DMS53 (cell line): ENCODE measurements around the gene DAPK2.
"Not testable (repeated sequence)": the region's sequence is repeated elsewhere in the genome, so short reads cannot be mapped to it uniquely, and the experiment has no call there.

Experiments
- DNase-seq: peaks from one replicate; lab custom pipeline; 2025; lab: John Stamatoyannopoulos, UW

The DAPK2 gene

GRCh38 chr15:64046421-64047153 is at the start of gene DAPK2:
Gene DAPK2 (minus strand): TSS chr15:64046485. CDS start chr15:64040261, 6,224 bp downstream.
- peak; percentile 82 for DNase-seq

GRCh38 chr15:64095431-64095794 is 49.1 kb upstream of the DAPK2 start:
- no peak for DNase-seq

GRCh38 chr15:64093627-64094417 is 47.5 kb upstream of the DAPK2 start, which contains the start of gene CIAO2A:
Gene CIAO2A (minus strand): TSS chr15:64093838. CDS start chr15:64093768, 70 bp downstream.
- peak; percentile 99 for DNase-seq

- peak; percentile 56 for DNase-seq
Observed at GRCh38 chr15:64092864-64093626, 46.8 kb upstream of the DAPK2 start.

GRCh38 chr15:64092075-64092820 is 46.0 kb upstream of the DAPK2 start:
- DNase-seq, result peak; percentile 25

GRCh38 chr15:64090527-64090926 is 44.2 kb upstream of the DAPK2 start:
- no peak for DNase-seq

- no peak for DNase-seq
Observed at GRCh38 chr15:64089543-64090280, 43.4 kb upstream of the DAPK2 start.

GRCh38 chr15:64082757-64083156 is 36.5 kb upstream of the DAPK2 start:
- DNase-seq, result no peak

GRCh38 chr15:64073496-64073895 is 27.2 kb upstream of the DAPK2 start:
- DNase-seq, result not testable (repeated sequence)

GRCh38 chr15:64072812-64073211 is 26.5 kb upstream of the DAPK2 start:
- DNase-seq, result peak; percentile 10

GRCh38 chr15:64071931-64072765 is 25.9 kb upstream of the DAPK2 start:
- DNase-seq, result peak; percentile 7

GRCh38 chr15:64070965-64071851 is 24.9 kb upstream of the DAPK2 start:
- peak; percentile 4 for DNase-seq

- no peak for DNase-seq
Observed at GRCh38 chr15:64070106-64070505, 23.8 kb upstream of the DAPK2 start.

- DNase-seq, result no peak
Observed at GRCh38 chr15:64068133-64068532, 21.8 kb upstream of the DAPK2 start.

GRCh38 chr15:64067564-64068030 is 21.3 kb upstream of the DAPK2 start:
- DNase-seq, result peak; percentile 70

GRCh38 chr15:64066451-64066850 is 20.2 kb upstream of the DAPK2 start:
- DNase-seq, result peak; percentile 3

GRCh38 chr15:64060716-64061115 is 14.4 kb upstream of the DAPK2 start:
- DNase-seq, result no peak

GRCh38 chr15:64059104-64059503 is 12.8 kb upstream of the DAPK2 start:
- DNase-seq, result not testable (repeated sequence)

GRCh38 chr15:64058279-64058678 is 12.0 kb upstream of the DAPK2 start:
- DNase-seq, result no peak
